HG03060 (cell line): ENCODE measurements around the gene TEN1.

ENCODE experiments used
- ATAC-seq: cut with Tn5 transposase; IDR thresholded peaks from one replicate; pipeline ENCODE4 v1.9.1; 2021; ENCODE audit warnings: low read depth, moderate number of reproducible peaks; ENCODE audit not compliant: unreplicated experiment

The TEN1 gene

DNA sequence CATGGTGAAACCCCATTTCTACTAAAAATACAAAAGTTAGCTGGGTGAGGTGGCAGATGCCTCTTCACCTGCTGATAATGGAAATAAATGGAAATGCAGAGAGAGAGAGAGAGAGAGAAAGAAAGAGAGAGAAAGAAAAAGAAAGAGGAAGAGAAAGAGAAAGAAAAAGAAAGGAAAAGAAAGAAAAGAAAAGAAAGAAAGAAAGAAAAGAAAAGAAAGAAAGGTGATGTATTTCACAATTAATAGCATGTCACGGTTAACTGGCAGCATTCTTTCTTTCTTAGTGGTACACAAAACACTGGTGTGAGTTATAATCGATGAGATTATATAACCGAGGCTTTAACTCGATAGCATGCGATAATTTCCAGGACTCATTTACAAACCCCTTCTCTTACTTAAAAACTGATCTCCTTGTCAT, 3.3 kb upstream of the TEN1 start:
- no peak for ATAC-seq

DNA sequence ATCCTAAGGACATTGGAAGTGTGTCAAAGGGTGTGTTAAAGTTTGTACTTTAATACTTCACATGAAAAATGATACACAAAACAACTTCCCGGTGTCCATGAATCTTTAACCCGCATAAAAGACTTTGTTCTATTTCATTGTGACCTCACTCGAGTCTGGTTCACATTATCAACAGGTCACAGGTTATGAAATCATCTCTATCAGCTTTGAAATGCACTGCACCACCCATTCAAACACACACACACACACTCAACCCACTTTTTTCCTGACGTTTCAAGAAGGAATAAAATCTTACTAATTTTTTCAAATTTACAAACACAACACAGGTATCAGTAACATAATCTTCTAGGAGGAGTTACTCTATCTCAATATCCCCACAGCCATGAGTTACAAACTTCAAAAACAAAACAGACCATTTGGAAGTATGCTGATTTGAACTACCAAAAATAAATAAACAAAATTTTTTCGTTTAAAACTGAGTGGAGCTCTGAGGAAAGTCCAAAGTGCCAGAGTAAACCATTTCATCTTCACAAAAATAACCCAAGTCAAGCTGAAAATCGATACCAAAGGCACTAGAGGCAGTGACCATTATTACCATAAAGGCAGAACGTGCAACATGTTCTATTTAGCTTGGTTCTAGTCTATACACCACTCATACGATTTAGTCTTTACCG, 2.7 kb upstream of the TEN1 start:
- no peak for ATAC-seq

DNA sequence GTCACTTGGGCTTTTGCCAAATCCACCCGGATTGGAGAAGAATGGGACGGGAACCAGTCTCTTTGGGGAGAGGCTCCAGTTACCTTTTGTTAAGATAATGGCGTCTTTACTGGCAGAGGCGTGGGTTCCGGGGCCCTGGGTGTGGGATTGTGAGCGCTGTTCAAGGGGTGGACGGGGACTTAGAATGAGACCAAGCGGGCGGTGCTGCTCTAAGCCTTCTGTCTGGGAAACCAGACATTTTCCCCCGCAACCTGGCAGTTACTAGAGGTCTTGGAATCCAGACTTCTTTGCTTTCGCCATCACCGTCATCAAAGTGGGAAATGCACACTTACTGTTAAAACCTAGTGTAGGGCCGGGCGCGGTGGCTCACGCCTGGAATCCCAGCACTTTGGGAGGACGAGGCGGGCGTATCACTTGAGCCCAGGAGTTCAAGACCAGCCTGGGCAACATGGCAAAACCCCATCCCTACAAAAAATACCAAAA, 706 bp downstream of the TEN1 start:
- ATAC-seq: no peak

DNA sequence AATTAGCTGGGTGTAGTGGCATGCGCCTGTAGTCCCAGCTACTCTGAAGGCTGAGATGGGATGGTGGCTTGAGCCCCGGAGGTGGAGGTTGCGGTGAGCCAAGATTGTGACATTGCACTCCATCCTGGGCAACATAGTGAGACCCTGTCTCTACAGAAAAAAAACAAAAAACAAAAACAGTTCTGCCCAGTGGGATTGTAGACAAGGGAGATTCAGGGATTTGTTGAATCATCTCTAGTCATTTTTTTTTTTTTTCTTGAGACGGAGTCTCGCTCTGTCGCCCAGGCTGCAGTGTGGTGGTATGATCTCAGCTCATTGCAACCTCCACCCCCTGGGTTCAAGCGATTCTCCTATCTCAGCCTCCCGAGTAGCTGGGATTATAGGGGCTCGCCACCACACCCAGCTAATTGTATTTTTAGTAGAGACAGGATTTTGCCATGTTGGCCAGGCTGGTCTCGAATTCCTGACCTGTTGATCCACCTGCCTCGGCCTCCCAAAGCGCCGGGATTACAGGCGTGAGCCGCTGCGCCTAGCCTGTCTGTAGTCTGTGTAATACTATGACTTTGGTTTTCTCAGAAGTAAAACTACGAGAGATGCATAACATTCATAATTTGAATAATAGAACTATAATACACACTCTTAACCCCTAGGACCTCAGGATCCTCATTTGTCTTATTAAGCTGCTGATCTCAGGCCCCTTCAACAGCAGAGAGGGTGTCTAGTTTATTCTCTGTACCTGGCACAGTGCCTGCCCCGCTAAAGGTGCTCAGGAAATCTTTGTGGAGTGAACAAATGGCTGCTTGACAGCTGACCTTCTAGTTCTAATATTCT, 1.4 kb downstream of the TEN1 start:
- ATAC-seq: no peak

DNA sequence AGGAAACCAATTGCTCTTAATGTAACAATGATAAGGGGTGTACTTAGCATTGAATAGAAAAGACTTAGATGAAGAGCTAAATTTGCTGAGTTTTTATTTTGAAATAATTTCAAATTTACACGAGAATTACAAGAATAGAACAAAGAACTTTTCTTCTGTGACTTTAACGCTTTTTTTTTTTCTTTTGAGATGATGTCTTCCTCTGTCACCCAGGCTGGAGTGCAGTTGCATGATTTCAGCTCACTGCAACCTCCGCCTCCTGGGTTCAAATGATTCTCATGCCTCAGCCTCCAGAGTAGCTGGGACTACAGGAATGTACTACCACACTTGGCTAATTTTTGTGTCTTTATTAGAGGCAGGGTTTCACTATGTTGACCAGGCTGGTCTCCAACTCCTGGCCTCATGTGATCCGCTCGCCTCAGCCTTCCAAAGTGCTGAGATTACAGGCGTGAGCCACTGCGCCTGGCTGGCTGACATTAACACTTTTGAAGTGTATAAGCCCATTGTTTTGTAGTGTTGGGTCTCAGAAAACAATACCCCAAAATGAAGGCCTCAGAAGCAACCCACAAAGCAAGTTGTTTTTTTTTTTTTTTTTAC, 2.1 kb downstream of the TEN1 start:
- no peak for ATAC-seq

DNA sequence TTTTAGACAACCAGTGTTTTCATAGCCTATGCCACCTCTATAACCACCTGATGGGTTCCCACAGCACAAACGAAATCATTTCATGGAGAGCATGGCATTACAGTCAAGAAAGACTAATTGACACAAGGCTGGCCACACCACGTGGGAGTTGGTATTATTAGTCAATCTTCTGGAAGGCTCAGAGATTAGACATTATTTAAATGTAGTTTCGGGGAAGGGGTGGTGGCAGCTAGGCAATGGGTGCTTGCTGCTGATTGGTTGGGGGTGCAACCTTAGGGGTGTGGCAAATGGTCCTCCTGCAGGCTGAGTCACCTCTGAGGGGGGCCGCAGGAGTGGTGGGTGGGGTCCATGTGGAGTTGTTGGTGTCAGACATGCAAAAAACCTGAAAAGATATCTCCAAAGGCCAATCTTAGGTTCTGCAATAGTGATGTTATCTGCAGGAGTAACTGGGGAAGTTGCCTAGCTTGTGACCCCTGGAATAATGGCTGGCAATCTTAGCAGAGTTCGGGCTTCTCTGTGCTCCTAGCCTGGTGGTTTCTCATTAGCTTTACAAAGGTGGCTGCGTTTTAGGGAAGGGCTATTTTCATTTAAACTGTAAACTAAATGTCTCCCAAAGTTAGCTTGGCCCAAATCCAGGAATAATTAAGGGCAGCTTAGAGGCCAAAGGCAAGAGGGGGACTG, 4.6 kb downstream of the TEN1 start:
- ATAC-seq: no peak

DNA sequence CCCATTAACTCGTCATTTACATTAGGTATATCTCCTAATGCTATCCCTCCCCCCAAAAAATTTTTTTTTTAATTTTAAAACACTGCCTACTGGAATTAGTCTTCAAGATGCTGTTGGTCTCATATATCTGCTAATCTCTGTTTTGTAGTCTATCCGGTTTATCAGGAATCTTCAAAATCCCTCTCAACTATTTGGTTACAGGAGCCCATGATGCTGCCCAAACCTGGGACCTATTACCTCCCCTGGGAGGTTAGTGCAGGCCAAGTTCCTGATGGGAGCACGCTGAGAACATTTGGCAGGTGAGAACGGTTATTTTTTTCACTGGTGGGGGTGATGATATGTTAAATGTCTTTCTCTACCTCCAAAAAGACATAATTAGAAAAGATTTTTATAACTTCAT, 6.9 kb downstream of the TEN1 start:
- ATAC-seq: no peak

DNA sequence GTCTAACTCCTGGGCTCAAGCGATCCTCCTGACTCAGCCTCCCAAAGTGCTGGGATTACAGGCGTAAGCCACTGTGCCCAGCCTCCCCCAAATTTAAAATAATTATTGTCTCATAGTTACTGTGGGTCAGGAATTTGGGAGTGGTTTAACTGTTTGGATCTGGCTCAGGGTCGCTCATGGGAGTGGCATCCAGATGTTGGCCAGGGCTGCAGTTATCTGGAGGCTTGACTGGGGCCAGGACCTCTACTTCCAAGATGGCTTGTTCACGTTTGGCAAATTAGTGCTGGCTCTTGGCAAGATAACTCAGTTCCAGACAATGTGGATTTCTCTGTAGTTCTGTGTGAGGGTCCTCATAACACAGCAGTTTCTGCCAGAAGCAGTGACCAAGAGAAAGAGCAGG, 8.0 kb downstream of the TEN1 start:
- ATAC-seq: no peak

DNA sequence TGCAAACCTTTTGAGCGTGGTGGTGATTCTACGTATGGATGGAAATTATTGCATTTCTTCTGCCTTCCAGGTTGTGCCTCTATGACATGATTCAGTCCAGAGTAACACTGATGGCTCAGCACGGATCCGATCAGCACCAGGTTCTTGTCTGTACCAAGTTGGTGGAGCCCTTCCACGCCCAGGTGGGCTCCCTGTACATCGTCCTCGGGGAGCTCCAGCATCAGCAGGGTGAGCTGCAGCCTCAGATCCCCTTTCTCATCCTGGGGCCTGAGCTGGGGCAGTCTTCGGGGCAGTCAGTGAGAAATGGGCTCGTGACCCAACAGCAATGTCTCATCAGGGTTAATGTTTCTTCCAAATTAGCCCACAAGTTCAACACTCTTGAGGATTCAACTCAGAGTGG, 12.4 kb downstream of the TEN1 start:
- ATAC-seq: no peak

DNA sequence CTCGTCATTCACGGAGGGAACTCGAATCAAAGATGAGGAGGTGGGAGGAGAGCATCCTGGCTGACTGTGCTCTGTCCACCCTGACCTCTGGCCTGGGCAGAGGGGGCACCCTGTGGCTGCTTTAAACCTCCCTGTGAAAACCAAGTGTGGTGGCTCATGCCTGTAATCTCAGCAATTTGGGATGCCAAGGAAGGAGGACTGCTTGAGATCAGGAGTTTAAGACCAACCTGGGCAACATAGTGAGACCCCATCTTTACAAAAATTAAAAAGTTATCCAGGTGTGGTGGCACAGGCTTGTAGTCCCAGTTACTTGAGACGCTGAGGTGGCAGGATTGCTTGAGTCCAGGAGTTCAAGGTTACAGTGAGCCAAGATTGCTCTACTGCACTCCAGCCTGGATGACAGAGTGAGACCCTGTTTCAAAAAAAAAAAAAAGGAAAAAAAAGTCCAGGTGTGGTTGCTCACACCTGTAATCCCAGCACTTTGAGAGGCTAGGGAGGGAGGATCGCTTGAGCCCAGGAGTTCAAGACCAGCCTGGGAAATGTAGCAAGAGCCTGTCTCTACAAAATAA, 15.8 kb downstream of the TEN1 start:
- no peak for ATAC-seq

DNA sequence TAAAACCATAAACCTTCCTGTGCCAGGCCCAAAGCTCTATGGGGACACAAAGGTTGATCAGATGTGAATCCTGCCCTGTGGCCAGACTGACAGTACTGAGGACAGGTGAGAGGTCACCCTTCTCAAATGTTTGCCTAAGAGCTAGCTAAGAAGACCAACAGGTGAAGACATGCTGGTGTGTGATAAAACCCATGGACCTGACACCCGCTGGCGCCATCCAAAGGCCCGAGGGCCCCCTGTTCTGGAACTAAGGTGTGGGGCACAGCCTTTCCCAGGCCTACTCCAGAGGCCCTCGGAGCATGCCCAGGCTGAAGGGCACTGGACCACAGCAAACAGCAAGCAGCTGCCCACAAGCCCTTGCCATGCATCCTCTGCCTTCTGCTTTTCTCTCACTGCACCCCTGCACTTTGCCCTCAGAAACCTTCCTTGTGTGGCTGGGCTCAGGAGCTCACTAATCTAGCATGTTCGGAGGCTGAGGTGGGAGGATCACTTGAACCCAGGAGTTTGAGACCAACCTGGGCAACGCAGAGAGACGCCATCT, 16.4 kb downstream of the TEN1 start:
- no peak for ATAC-seq

DNA sequence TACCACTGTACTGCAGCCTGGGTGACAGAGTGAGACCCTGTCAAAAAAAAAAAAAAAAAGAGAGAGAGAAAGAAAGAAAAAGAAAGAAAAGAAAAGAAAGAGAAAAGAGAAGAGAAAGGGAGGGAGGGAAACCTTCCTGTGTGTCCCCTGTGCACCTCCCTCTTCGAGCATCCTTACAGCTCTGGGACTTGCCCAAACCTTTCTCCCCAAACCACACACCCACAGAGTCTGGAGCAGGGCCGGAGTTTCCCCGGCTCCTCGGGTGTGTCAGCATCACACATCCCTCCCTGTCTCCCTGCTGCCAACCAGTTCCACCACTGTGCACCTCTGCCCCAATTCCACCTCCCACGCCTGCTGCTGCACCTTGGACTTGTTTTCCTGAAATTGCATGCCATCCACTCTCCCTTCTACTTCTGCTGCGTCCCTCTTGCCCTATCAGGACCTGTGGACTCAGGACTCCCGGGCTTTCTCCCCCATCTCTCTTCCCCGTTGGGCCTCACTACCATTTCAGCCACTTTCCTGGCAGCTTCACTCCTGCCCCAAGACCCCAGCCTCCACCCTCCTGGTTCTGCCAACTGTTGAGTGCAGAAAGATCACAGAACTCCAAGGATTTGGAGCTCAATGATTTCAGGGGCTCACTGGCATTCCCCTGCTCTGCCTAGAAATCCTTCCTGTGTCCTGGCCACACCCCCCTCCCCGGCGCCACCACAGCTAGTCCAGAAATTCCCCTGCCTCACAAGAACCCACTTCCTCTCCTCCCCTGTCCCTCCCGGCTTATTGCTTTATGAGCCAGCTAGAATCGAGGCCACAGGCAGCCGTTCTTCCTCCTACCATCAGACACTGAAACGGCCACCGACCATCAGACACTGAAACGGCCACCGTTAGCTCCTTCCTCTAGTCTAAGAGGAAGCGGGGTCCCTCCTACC, 17.9 kb downstream of the TEN1 start:
- no peak for ATAC-seq

DNA sequence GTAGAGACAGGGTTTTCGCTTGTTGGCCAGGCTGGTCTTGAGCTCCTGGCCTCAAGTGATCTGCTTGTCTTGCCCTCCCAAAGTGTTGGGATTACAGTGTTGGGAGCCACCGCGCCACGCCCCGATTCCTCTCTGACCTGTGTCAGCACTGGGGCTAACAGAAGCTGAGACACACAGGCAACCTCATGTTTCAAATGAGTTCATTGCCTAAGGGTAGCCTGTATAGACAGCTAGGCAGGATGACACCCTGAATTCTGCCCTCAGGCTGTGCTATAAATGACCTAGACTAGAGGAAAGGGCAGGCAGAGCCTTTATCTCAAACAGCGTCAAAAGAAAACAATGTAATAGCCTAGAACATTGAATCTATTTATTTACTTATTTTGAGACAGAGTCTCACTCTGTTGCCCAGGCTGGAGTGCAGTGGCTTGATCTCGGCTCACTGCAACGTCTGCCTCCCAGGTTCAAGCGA, 19.3 kb downstream of the TEN1 start:
- ATAC-seq: no peak

DNA sequence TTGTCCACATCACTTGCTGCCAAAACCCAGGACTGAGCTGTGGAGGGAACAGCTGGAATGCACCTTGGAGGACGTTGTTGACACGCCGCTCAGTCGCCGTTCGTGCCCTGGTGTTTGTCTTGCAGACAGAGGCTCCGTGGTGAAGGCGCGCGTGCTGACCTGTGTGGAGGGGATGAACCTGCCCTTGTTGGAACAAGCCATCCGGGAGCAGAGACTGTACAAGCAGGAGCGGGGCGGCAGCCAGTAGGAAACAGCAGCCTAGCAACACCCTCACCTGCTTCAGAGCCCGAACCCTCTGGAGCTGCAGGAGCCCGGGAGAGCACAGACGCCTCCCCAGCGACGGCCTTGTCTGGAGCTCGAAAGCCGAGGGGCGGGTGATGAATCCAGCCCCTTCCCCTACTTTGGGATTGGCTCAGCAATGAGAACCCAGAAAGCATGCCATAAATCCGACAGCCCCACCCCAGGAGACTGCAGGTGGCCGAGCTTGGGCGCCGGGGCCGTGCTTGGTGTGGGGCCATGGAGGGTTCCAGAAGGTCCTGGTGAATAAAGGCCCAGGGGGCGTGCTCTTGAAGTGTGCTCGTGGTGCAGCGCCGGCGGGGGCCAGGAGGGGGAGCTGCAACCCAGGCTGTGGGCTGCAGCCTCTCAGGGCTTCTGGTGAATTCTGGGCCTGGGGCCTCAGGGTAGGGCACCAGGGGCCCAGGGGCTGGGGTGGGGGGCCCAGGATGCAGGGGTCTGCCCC, 21.1 kb downstream of the TEN1 start:
- ATAC-seq: no peak

DNA sequence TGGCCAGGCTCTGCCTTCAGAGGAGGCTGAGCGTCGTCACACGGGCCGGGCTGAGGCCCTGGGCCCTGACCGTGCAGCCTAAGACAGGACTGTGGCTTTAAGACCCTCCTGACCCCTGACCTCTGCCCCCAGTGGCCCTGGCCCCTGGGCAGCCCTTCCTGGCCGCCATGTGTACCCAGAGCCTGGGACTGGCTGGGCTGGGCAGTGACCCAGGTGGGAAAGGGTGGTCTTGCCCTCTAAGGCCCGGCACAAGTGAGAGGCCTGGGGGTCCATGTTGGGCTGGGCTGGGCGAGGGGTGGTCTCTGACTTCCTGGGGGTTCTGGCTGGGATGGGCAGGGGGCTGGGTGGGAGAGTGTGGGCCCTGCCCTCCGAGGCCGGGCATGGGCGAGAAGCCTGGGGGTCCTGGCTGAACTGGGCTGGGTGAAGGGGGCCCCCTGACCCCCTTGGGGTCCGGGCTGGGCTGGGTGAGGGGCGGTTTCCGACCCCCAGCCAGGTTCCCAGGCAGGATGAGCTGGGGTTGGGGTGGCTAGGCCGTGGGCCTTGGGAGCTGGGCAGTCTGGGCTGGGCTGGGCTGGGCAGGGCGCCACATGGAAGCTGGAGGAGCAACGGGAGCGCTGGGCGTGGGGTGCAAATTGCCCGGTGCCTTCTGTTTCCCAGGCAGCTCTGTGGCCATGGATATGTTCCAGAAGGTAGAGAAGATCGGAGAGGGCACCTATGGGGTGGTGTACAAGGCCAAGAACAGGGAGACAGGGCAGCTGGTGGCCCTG, 21.9 kb downstream of the TEN1 start, which contains the start of gene CDK3:
Gene CDK3 (plus strand): TSS at position 101 of the 767 bp plus-strand sequence. CDS start 571 bp downstream, at position 672.
- ATAC-seq: no peak

DNA sequence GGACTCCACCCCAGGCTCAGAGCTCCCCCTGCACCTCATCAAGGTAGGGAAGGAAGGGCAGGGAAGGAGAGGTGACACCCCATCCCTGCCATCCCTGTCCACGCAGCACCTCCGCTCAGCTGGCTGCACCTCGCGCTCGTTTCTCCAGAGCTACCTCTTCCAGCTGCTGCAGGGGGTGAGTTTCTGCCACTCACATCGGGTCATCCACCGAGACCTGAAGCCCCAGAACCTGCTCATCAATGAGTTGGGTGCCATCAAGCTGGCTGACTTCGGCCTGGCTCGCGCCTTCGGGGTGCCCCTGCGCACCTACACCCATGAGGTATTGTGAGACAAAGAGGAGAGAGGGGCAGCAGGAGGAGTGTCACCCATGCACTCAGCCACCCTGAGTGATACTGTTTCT, 23.1 kb downstream of the TEN1 start:
- no peak for ATAC-seq

DNA sequence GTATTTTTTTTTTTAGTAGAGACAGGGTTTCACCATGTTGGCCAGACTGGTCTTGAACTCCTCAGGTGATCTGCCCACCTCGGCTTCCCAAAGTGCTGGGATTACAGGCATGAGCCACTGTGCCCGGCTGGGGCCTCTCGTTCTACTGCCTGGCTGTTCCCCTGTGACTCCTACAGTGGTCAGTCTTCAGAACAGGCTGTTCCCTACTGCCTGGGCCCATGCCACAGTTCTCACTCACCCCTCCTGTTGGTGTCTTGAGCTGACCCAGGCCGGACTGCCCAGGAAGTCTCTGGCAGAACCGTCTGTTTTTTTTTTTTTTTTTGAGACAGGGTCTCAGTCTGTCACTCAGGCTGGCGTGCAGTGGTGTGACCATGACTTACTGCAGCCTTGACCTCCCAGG, 24.9 kb downstream of the TEN1 start:
- no peak for ATAC-seq
